ENCODE data around the gene PRR3. TPM values are rescaled to one million over a fixed set of nuclear protein-coding genes. Genes with fewer than 3 reads are reported as not detected.
A peak's percentile ranks its signal among the peaks of the same experiment; 100 is the strongest.

The PRR3 gene
- total and polyA plus RNA-seq, 2 of the 13 experiments (the other 11 are each of a cell fraction or from before 2014, with no cell fraction given): 14.6 to 21.2 TPM

GRCh38 chr6:30515944-30516753, 40.9 kb upstream of the PRR3 start:
- Histone ChIP-seq H3K4me3 (replicated peaks in 1 of 3; ENCODE audit: insufficient read depth in 1 of 3, low read depth in 2 of 3, low read length in 3 of 3) (peak overlapping the region; percentile 51 to 71 (median 67)), H4K20me1 (ENCODE audit: insufficient read depth, low read length) (no peaks in the 10 kb centered on the region), H3K27me3 (ENCODE audit: control insufficient read depth in 1 of 2, insufficient read depth in 2 of 2, low read length in 2 of 2) (no peaks in the 10 kb centered on the region; a peak in 1 of 5 replicates), H2AFZ (ENCODE audit: low read length) (peak overlapping the region; percentile 65), H3K27ac (ENCODE audit: extremely low read length, insufficient read depth, low read length) (peak overlapping the region; percentile 88), H3K4me2 (ENCODE audit: low read depth, low read length) (peak overlapping the region; percentile 99), H3K79me2 (ENCODE audit: insufficient read depth, low read length) (no peaks in the 10 kb centered on the region), H3K36me3 (replicated peaks in 1 of 2; ENCODE audit: control insufficient read depth in 1 of 2, insufficient read depth in 2 of 2, low read length in 2 of 2) (no peaks in the 10 kb centered on the region), H3K9me3 (ENCODE audit: low read length) (no peaks in the 10 kb centered on the region), H3K9ac (ENCODE audit: insufficient read depth, low read depth, low read length) (peak overlapping the region; percentile 70), H3K4me1 (ENCODE audit: insufficient read depth, low read length) (peaks cover 31% of the 10 kb centered on the region)
- BruUV-seq (replicated peaks): TSS peak; percentile 90
- DNase-seq (ENCODE audit: low spot score) (peak; percentile 95), FAIRE-seq (peak; percentile 94), ATAC-seq (peak; percentile 94)
- in situ Hi-C loops (cut with HindIII; ENCODE audit: extremely low pct_ligation_motif_present, low pct_unique_long_range_greater_than_20kb) (no loop called here), intact Hi-C loops (cut with micrococcal nuclease; ENCODE audit: unreplicated experiment) (loop anchor here (1.0 kb wide), 1 partner anchor 12 kb away; no protein-coding TSS in a partner anchor)
- ChIA-PET CTCF (ENCODE audit: low intra/inter-chr PET ratio, low total read pairs) (no interaction called here), POLR2A (interaction anchor here (0.7 to 1.3 kb wide), 6 partner anchors 12 to 97 kb away, joined by 3 to 12 read pairs (median 4); partner anchors contain the start of genes ABCF1 and PRR3)
- 20% methylated on average over 30 of the region's 33 CpGs for WGBS (ENCODE audit: low lambda C conversion rate)
- 0 out of 2 replicates have a peak, but pooled peaks have one; percentile 51 for TF ChIP-seq NFKBIZ (CRISPR knock-in tag; IDR thresholded peaks at IDR 0.05)
- TF ChIP-seq SUZ12 (IDR thresholded peaks at IDR 0.05; ENCODE audit: low read depth, low read length): no peak
- 0 out of 2 replicates have a peak, but pooled peaks have one; percentile 26 for TF ChIP-seq ZNF761 (CRISPR knock-in tag; conservative IDR thresholded peaks at IDR 0.05)
- TF ChIP-seq TBL1XR1 (IDR thresholded peaks at IDR 0.05; ENCODE audit: borderline replicate concordance, low read length, partially characterized antibody): no peak
- TF ChIP-seq TGIF2 (CRISPR knock-in tag; IDR thresholded peaks at IDR 0.05): no peak
- no peak for TF ChIP-seq NR0B2 (CRISPR knock-in tag; IDR thresholded peaks at IDR 0.05)
- no peak for TF ChIP-seq HDAC6 (IDR thresholded peaks at IDR 0.05; ENCODE audit: low read depth, low read length)
- peak; percentile 88; the same call in 1 of the 2 replicates for TF ChIP-seq SMAD3 (CRISPR knock-in tag; IDR thresholded peaks at IDR 0.05)
- no peak for TF ChIP-seq ZSCAN30 (CRISPR knock-in tag; IDR thresholded peaks at IDR 0.05)
- peak; percentile 72 for TF ChIP-seq RXRA (CRISPR knock-in tag; IDR thresholded peaks at IDR 0.05)
- no peak for TF ChIP-seq ZNF34 (CRISPR knock-in tag; IDR thresholded peaks at IDR 0.05; ENCODE audit: borderline replicate concordance)
- peak; percentile 67 for TF ChIP-seq ARID5B (CRISPR knock-in tag; IDR thresholded peaks at IDR 0.05)
- no peak for TF ChIP-seq ZNF235 (CRISPR knock-in tag; IDR thresholded peaks at IDR 0.05; ENCODE audit: borderline replicate concordance)
- TF ChIP-seq ZNF282 (IDR thresholded peaks at IDR 0.05; ENCODE audit: partially characterized antibody): no peak
- TF ChIP-seq ZNF367 (CRISPR knock-in tag; IDR thresholded peaks at IDR 0.05; ENCODE audit: borderline replicate concordance): no peak
- TF ChIP-seq ZFP36 (IDR thresholded peaks at IDR 0.05; ENCODE audit: borderline replicate concordance, low read depth, low read length, partially characterized antibody): no peak
- no peak; the same call in 1 of the 2 replicates for TF ChIP-seq ZNF160 (CRISPR knock-in tag; IDR thresholded peaks at IDR 0.05)
- TF ChIP-seq KMT2A (CRISPR knock-in tag; IDR thresholded peaks at IDR 0.05): peak; percentile 35; the same call in 1 of the 2 replicates
- TF ChIP-seq NFE2 (CRISPR knock-in tag; IDR thresholded peaks at IDR 0.05): no peak
- TF ChIP-seq HDAC2 (CRISPR knock-in tag; IDR thresholded peaks at IDR 0.05): peak; percentile 30
- TF ChIP-seq ZFP37 (CRISPR knock-in tag; IDR thresholded peaks at IDR 0.05; ENCODE audit: borderline replicate concordance): peak; percentile 38; the same call in 1 of the 2 replicates
